ENCODE data around the gene NOL3.

DNA sequence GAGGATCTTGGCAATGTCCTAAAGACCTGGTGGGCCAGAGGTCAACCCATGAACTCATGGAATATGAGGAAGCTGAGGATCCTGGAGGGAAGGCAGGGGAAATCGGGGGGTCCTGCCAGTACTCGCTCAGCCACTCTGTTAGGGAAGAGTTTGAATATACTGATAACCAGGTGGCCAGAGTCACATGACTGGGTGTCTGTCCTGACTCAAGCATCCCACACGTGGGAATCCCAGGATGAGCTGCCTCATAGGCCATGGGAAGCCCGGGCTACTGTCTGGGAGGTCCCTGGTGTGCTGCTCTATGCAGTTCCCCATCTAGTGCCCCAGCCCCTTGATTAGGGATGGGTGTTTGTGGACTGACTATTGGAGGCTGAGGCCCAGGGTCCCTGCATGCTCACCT lies 18.0 kb downstream of the NOL3 start:
- no peak for TF ChIP-seq FOXJ2 (tag; IDR thresholded peaks at IDR 0.05)
- TF ChIP-seq ZNF133 (CRISPR knock-in tag; IDR thresholded peaks at IDR 0.05): no peak
- TF ChIP-seq CBX5 (IDR thresholded peaks at IDR 0.05; ENCODE audit: borderline replicate concordance, low read depth): no peak
- no peak for TF ChIP-seq GABPA (tag; conservative IDR thresholded peaks at IDR 0.05; ENCODE audit: low read depth)
